Transverse colon (tissue), 4 donors: ENCODE data around the gene MSI2. TPM values are rescaled to one million over a fixed set of nuclear protein-coding genes. Genes with fewer than 3 reads are reported as not detected.

Experiments used
- DNase-seq: peaks from one replicate; pipeline ENCODE4 v3.0.0-alpha.2; 2019
- H3K27ac ChIP-seq, 4 donors: fragments of 200-600 bp; sonication (generic); 2 replicates each; pipeline ENCODE4 v1.5.1; 2016 to 2018; ENCODE audit warnings: inconsistent platforms in 4 of 4
- H3K27me3 ChIP-seq: fragments of 200-600 bp; sonication (generic); 2 replicates; pipeline ENCODE4 v1.5.1; 2017; ENCODE audit warnings: inconsistent platforms
- H3K36me3 ChIP-seq, 4 donors: fragments of 200-600 bp; sonication (generic); 2 replicates each; pipeline ENCODE4 v1.5.1; 2017 to 2019; ENCODE audit warnings: inconsistent platforms in 4 of 4
- H3K4me1 ChIP-seq, 4 donors: fragments of 200-600 bp; sonication (generic); 2 replicates each; pipeline ENCODE4 v1.5.1; 2017 to 2020; ENCODE audit warnings: inconsistent platforms in 4 of 4
- H3K4me3 ChIP-seq, 4 donors: fragments of 200-600 bp; sonication (generic); 1 replicate in 1 of 4; 2 replicates in 3 of 4; pipeline versions ENCODE4 v1.5.1 to v1.6.1; 2017 to 2019; ENCODE audit warnings: inconsistent platforms in 4 of 4
- H3K9me3 ChIP-seq, 2 donors: fragments of 200-600 bp; sonication (generic); 2 replicates each; pipeline ENCODE4 v1.5.1; 2017 to 2019; ENCODE audit warnings: inconsistent platforms in 2 of 2
- CTCF ChIP-seq, 5 experiments: fragments of 200-600 bp in 3 of 5; fragments of 450-650 bp in 2 of 5; sonication (generic) in 3 of 5; IDR thresholded peaks; 1 replicate in 2 of 5; 2 replicates in 3 of 5; pipeline ENCODE4 v1.5.1; 2016 to 2017; ENCODE audit warnings: antibody characterized with exemption in 5 of 5, inconsistent platforms in 3 of 5, mild to moderate bottlenecking in 2 of 5, moderate library complexity in 1 of 5
- EP300 ChIP-seq: sonication (generic); formaldehyde crosslinking; IDR thresholded peaks from one replicate; pipeline ENCODE4 v1.6.1; 2017; ENCODE audit warnings: antibody characterized with exemption, low read depth
- POLR2A ChIP-seq: fragments of 450-650 bp; IDR thresholded peaks from one replicate; pipeline ENCODE4 v1.6.1; 2016; ENCODE audit warnings: antibody characterized with exemption, mild to moderate bottlenecking, moderate library complexity
- POLR2AphosphoS5 ChIP-seq, 3 donors: sonication (generic); formaldehyde crosslinking; IDR thresholded peaks; one replicate each; pipeline ENCODE4 v1.6.1; 2016; ENCODE audit warnings: antibody characterized with exemption in 3 of 3
- WGBS, 2 donors: methylation state at CpG; one replicate each; pipeline ENCODE4 v1.1.5; 2018; ENCODE audit warnings: low coverage in 1 of 2; 5-methylcytosine and 5-hydroxymethylcytosine counted together
- in situ Hi-C, 4 donors: fragments of 200-750 bp; cut with MboI; loops; one replicate each; pipeline versions ENCODE4 v1.15.0 to v1.15.1; 2017; ENCODE audit warnings: low sequenced_read_pairs in 3 of 4, low pct_ligation_motif_present in 1 of 4, low pct_unique_long_range_greater_than_20kb in 1 of 4
- intact Hi-C: fragments of 100-400 bp; cut with DNase I; formaldehyde crosslinking; loops from one replicate; pipeline ENCODE4 v1.15.1; 2023; ENCODE audit warnings: low total_unique reads
- total RNA-seq, 4 donors: library from RNA; depleted of rRNA; stranded (reverse); fragments of >200 nt; gene quantifications; one replicate each; pipeline ENCODE4 v1.1.0, GENCODE V29; 2016

Gene MSI2
- total RNA-seq, 4 donors from 2014 or later: 20.6 to 36.0 (median 29.3) TPM

- no peak for DNase-seq
- intact Hi-C loops: no loop called here
- WGBS, 2 donors: 58 to 76% methylated on average over 4 of the region's 4 CpGs
- in situ Hi-C loops: no loop called here
- no peak for TF ChIP-seq POLR2AphosphoS5 (IDR thresholded peaks at IDR 0.05)
- no peak for TF ChIP-seq EP300
- no peak for TF ChIP-seq POLR2A
- no peak for TF ChIP-seq CTCF (IDR thresholded peaks at IDR 0.05)
- peaks cover 0 to 17% (median 2%) of the 10 kb centered on the region in 4 donors for H3K4me1 ChIP-seq
- H3K27me3 ChIP-seq: no peaks in the 10 kb centered on the region
- no peak overlapping the region for H3K4me3 ChIP-seq
- H3K27ac ChIP-seq: peak overlapping the region in 2 of 4 donors; percentile 12 to 27
- H3K9me3 ChIP-seq: no peaks in the 10 kb centered on the region
- H3K36me3 ChIP-seq: no peaks in the 10 kb centered on the region
These were observed 224.3 kb downstream of the MSI2 start for GRCh38 chr17:57480438-57481196.

GRCh38 chr17:57481910-57482391, 225.6 kb downstream of the MSI2 start:
- peaks cover 0 to 28% (median 5%) of the 10 kb centered on the region in 4 donors for H3K4me1 ChIP-seq
- no peaks in the 10 kb centered on the region for H3K27me3 ChIP-seq
- intact Hi-C loops (no loop called here), in situ Hi-C loops (no loop called here)
- H3K27ac ChIP-seq: peak overlapping the region; percentile 1 to 28 (median 12)
- no peaks in the 10 kb centered on the region for H3K9me3 ChIP-seq
- TF ChIP-seq POLR2AphosphoS5 (IDR thresholded peaks at IDR 0.05): peak in 1 of 3 donors; percentile 31
- TF ChIP-seq POLR2A: no peak
- H3K4me3 ChIP-seq: no peak overlapping the region
- 49 to 72% methylated on average over 4 to 9 of the region's 9 CpGs for WGBS, 2 donors
- H3K36me3 ChIP-seq: no peaks in the 10 kb centered on the region
- DNase-seq: no peak

- intact Hi-C loops (no loop called here), in situ Hi-C loops (no loop called here)
- Histone ChIP-seq H3K4me3 (no peak overlapping the region), H3K27ac (no peak overlapping the region), H3K4me1 (peaks cover 0 to 35% (median 5%) of the 10 kb centered on the region in 4 donors), H3K27me3 (no peaks in the 10 kb centered on the region), H3K9me3 (no peaks in the 10 kb centered on the region), H3K36me3 (no peaks in the 10 kb centered on the region)
- TF ChIP-seq POLR2AphosphoS5 (IDR thresholded peaks at IDR 0.05): no peak
- TF ChIP-seq EP300: no peak
- TF ChIP-seq CTCF (IDR thresholded peaks at IDR 0.05): no peak
- no peak for TF ChIP-seq POLR2A
- WGBS, 2 donors: 81 to 89% methylated on average over 2 of the region's 2 CpGs
- DNase-seq: no peak
These were observed 226.3 kb downstream of the MSI2 start for GRCh38 chr17:57482657-57483056.

GRCh38 chr17:57484081-57484666, 227.9 kb downstream of the MSI2 start:
- TF ChIP-seq EP300 (no peak), POLR2AphosphoS5 (IDR thresholded peaks at IDR 0.05) (no peak), CTCF (IDR thresholded peaks at IDR 0.05) (no peak), POLR2A (no peak)
- H3K27me3 ChIP-seq: no peaks in the 10 kb centered on the region
- 96 to 100% methylated on average over 4 to 6 of the region's 6 CpGs for WGBS, 2 donors
- no peak for DNase-seq
- no peaks in the 10 kb centered on the region for H3K9me3 ChIP-seq
- H3K27ac ChIP-seq: no peak overlapping the region
- no peak overlapping the region for H3K4me3 ChIP-seq
- H3K36me3 ChIP-seq: no peaks in the 10 kb centered on the region
- intact Hi-C loops: no loop called here
- in situ Hi-C loops: no loop called here
- peaks cover 0 to 35% (median 5%) of the 10 kb centered on the region in 4 donors for H3K4me1 ChIP-seq
